Measurements from ENCODE around the gene CWC25. TPM values are rescaled to one million over a fixed set of nuclear protein-coding genes. Genes with fewer than 3 reads are reported as not detected.
A peak's percentile ranks its signal among the peaks of the same experiment; 100 is the strongest.

CWC25 gene
- total RNA-seq, 6 experiments from 2014 or later: 6.8 to 13.1 (median 9.2) TPM

- no peak for ATAC-seq
- no peak overlapping the region for H3K4me3 ChIP-seq
- no peaks in the 10 kb centered on the region for H3K4me1 ChIP-seq
- H3K27me3 ChIP-seq: no peaks in the 10 kb centered on the region
- peaks cover 9 to 73% (median 26%) of the 10 kb centered on the region in 4 donors for H3K36me3 ChIP-seq
- no peak overlapping the region for H3K27ac ChIP-seq
- no peaks in the 10 kb centered on the region for H3K9me3 ChIP-seq
- DNase-seq: no peak
- intact Hi-C loops (cut with DNase I): no loop called here
- TF ChIP-seq CTCF (IDR thresholded peaks at IDR 0.05) (no peak), POLR2A (IDR thresholded peaks at IDR 0.05) (no peak)
- 68% methylated on average over 6 of the region's 6 CpGs for WGBS (ENCODE audit: insufficient coverage, low coverage, low lambda C conversion rate, missing lambda C conversion rate)
Measured at GRCh38 chr17:38768417-38768816, 56.7 kb downstream of the CWC25 start.

- no peaks in the 10 kb centered on the region for H3K27me3 ChIP-seq
- no peak for ATAC-seq
- no peak overlapping the region for H3K4me3 ChIP-seq
- TF ChIP-seq POLR2A (IDR thresholded peaks at IDR 0.05) (no peak), CTCF (IDR thresholded peaks at IDR 0.05) (no peak)
- no peak for DNase-seq
- 78% methylated on average over 2 of the region's 5 CpGs for WGBS (ENCODE audit: insufficient coverage, low coverage, low lambda C conversion rate, missing lambda C conversion rate)
- H3K36me3 ChIP-seq: peaks cover 9 to 73% (median 26%) of the 10 kb centered on the region in 4 donors
- H3K27ac ChIP-seq: no peak overlapping the region
- intact Hi-C loops (cut with DNase I): no loop called here
- H3K4me1 ChIP-seq: no peaks in the 10 kb centered on the region
- no peaks in the 10 kb centered on the region for H3K9me3 ChIP-seq
Measured at GRCh38 chr17:38766341-38766740, 58.8 kb downstream of the CWC25 start.

GRCh38 chr17:38762231-38762630, 62.9 kb downstream of the CWC25 start:
- Histone ChIP-seq H3K27me3 (no peaks in the 10 kb centered on the region), H3K36me3 (peaks cover 11 to 93% (median 34%) of the 10 kb centered on the region in 4 donors), H3K27ac (no peak overlapping the region), H3K4me3 (no peak overlapping the region), H3K4me1 (no peaks in the 10 kb centered on the region), H3K9me3 (no peaks in the 10 kb centered on the region)
- WGBS (ENCODE audit: insufficient coverage, low coverage, low lambda C conversion rate, missing lambda C conversion rate): 100% methylated on average over 1 of the region's 3 CpGs
- intact Hi-C loops (cut with DNase I): no loop called here
- ATAC-seq: no peak
- TF ChIP-seq POLR2A (IDR thresholded peaks at IDR 0.05) (no peak), CTCF (IDR thresholded peaks at IDR 0.05) (no peak)
- DNase-seq: no peak

- WGBS (ENCODE audit: insufficient coverage, low coverage, low lambda C conversion rate, missing lambda C conversion rate): 65% methylated on average over 2 of the region's 4 CpGs
- Histone ChIP-seq H3K27me3 (no peaks in the 10 kb centered on the region), H3K36me3 (peaks cover 13 to 94% (median 35%) of the 10 kb centered on the region in 4 donors), H3K4me1 (no peaks in the 10 kb centered on the region), H3K4me3 (no peak overlapping the region), H3K9me3 (no peaks in the 10 kb centered on the region), H3K27ac (no peak overlapping the region)
- DNase-seq: no peak
- ATAC-seq: peak in 1 of 4 donors; percentile 42
- TF ChIP-seq CTCF (IDR thresholded peaks at IDR 0.05) (peak in 1 of 4 donors; percentile 16), POLR2A (IDR thresholded peaks at IDR 0.05) (no peak)
- intact Hi-C loops (cut with DNase I): no loop called here
Measured at GRCh38 chr17:38761612-38762011, 63.5 kb downstream of the CWC25 start.

GRCh38 chr17:38753071-38753506, 72.0 kb downstream of the CWC25 start:
- peaks cover 0 to 45% (median 9%) of the 10 kb centered on the region in 4 donors for H3K4me1 ChIP-seq
- ATAC-seq: no peak

More at GRCh38 chr17:38753071-38753506, 72.0 kb downstream of the CWC25 start:
- no peaks in the 10 kb centered on the region for H3K9me3 ChIP-seq
- 5% methylated on average over 16 of the region's 22 CpGs for WGBS (ENCODE audit: insufficient coverage, low coverage, low lambda C conversion rate, missing lambda C conversion rate)
- peaks cover 8 to 33% (median 16%) of the 10 kb centered on the region in 4 donors for H3K36me3 ChIP-seq
- DNase-seq: no peak
- H3K27me3 ChIP-seq: no peaks in the 10 kb centered on the region
- H3K27ac ChIP-seq: peak overlapping the region; percentile 70 to 84 (median 80)
- H3K4me3 ChIP-seq: peak overlapping the region; percentile 92 to 99 (median 99)
- intact Hi-C loops (cut with DNase I): no loop called here
- no peak for TF ChIP-seq POLR2A (IDR thresholded peaks at IDR 0.05)
- TF ChIP-seq CTCF (IDR thresholded peaks at IDR 0.05): no peak

Measured in right lobe of liver (tissue), 6 donors.